Adrenal gland (tissue), 5 donors: ENCODE measurements around the gene SLC19A1.

Source experiments
- CTCF ChIP-seq, 6 experiments: fragments of 450-650 bp in 4 of 6; fragments of 200-600 bp in 2 of 6; sonication (generic) in 1 of 6; IDR thresholded peaks; 1 replicate in 5 of 6; 2 replicates in 1 of 6; pipeline versions ENCODE4 v1.5.1 to v1.8.0; 2016 to 2021; ENCODE audit warnings: antibody characterized with exemption in 6 of 6, mild to moderate bottlenecking in 2 of 6, moderate library complexity in 1 of 6
- POLR2A ChIP-seq, 2 donors: fragments of 450-650 bp; IDR thresholded peaks; one replicate each; pipeline ENCODE4 v1.6.1; 2017; ENCODE audit warnings: antibody characterized with exemption in 2 of 2, mild to moderate bottlenecking in 2 of 2, moderate library complexity in 1 of 2
- donor health status: DM: no; HTN: no; CAD: no.

- TF ChIP-seq CTCF (IDR thresholded peaks at IDR 0.05): no peak
- no peak for TF ChIP-seq POLR2A (IDR thresholded peaks at IDR 0.05)
Measured at GRCh38 chr21:45454926-45455673, 87.1 kb downstream of the SLC19A1 start.
